GM21367 (cell line): ENCODE measurements around the gene KLHL41.

ENCODE experiments used
- ATAC-seq: cut with Tn5 transposase; IDR thresholded peaks from one replicate; pipeline ENCODE4 v1.9.1; 2021; ENCODE audit not compliant: unreplicated experiment

The KLHL41 gene

GRCh38 chr2:169509298-169509885 is at the start of gene KLHL41:
KLHL41 (plus strand) TSS chr2:169509702; CDS start chr2:169509779, 77 bp downstream.
- no peak for ATAC-seq

GRCh38 chr2:169461143-169461542 is 48.4 kb upstream of the KLHL41 start:
- no peak for ATAC-seq

- ATAC-seq, result no peak
These were observed 46.4 kb upstream of the KLHL41 start for GRCh38 chr2:169462896-169463695.

- ATAC-seq, result no peak
These were observed 45.0 kb upstream of the KLHL41 start for GRCh38 chr2:169464466-169464865.

- ATAC-seq, result no peak
These were observed 44.6 kb upstream of the KLHL41 start for GRCh38 chr2:169464882-169465281.

GRCh38 chr2:169468841-169469240 is 40.7 kb upstream of the KLHL41 start:
- ATAC-seq, result no peak

GRCh38 chr2:169469952-169470572 is 39.4 kb upstream of the KLHL41 start:
- no peak for ATAC-seq

GRCh38 chr2:169472249-169472648 is 37.3 kb upstream of the KLHL41 start:
- ATAC-seq, result no peak

- ATAC-seq, result no peak
These were observed 33.0 kb upstream of the KLHL41 start for GRCh38 chr2:169476459-169476858.

GRCh38 chr2:169478339-169478738 is 31.2 kb upstream of the KLHL41 start:
- no peak for ATAC-seq

- ATAC-seq, result no peak
These were observed 30.7 kb upstream of the KLHL41 start for GRCh38 chr2:169478745-169479256.

- ATAC-seq, result peak; percentile 96
These were observed 30.0 kb upstream of the KLHL41 start, which contains the start of gene BBS5 for GRCh38 chr2:169479257-169480078. BBS5 (plus strand) TSS chr2:169479494; CDS start chr2:169479554, 60 bp downstream.

- no peak for ATAC-seq
These were observed 29.4 kb upstream of the KLHL41 start for GRCh38 chr2:169480079-169480465.

GRCh38 chr2:169485650-169486138 is 23.8 kb upstream of the KLHL41 start:
- no peak for ATAC-seq

- ATAC-seq, result no peak
These were observed 23.0 kb upstream of the KLHL41 start for GRCh38 chr2:169486487-169486886.

- no peak for ATAC-seq
These were observed 18.7 kb upstream of the KLHL41 start for GRCh38 chr2:169490834-169491233.

- ATAC-seq, result no peak
These were observed 18.1 kb upstream of the KLHL41 start for GRCh38 chr2:169491378-169491777.

- no peak for ATAC-seq
These were observed 16.1 kb upstream of the KLHL41 start for GRCh38 chr2:169493360-169493759.

- ATAC-seq, result no peak
These were observed 14.1 kb upstream of the KLHL41 start for GRCh38 chr2:169495310-169495928.

GRCh38 chr2:169504651-169505050 is 4.9 kb upstream of the KLHL41 start:
- no peak for ATAC-seq
